GM23338 (cell line): ENCODE data around the gene MAD1L1. TPM values are rescaled to one million over a fixed set of nuclear protein-coding genes. Genes with fewer than 3 reads are reported as not detected.

Source experiments
- CREB1 ChIP-seq: fragments of 250-450 bp; sonication (Bioruptor Pico); IDR thresholded peaks from 2 replicates; pipeline ENCODE4 v1.5.0; 2020; ENCODE audit warnings: low read depth, mild to moderate bottlenecking, moderate library complexity
- ETS1 ChIP-seq: IDR thresholded peaks from 2 replicates; pipeline ENCODE4 v1.6.1; 2016; ENCODE audit warnings: antibody characterized with exemption
- EZH2 ChIP-seq: fragments of 200-600 bp; sonication (generic); IDR thresholded peaks from one replicate; pipeline ENCODE4 v1.8.0; 2017; ENCODE audit warnings: antibody characterized with exemption, mild to moderate bottlenecking, low read depth; ENCODE audit not compliant: unreplicated experiment
- EZH2phosphoT487 ChIP-seq: fragments of 200-600 bp; sonication (generic); IDR thresholded peaks from one replicate; pipeline ENCODE4 v1.8.1; 2018; ENCODE audit warnings: antibody characterized with exemption; ENCODE audit not compliant: unreplicated experiment
- JUNB ChIP-seq: IDR thresholded peaks from one replicate; pipeline ENCODE4 v1.6.1; 2016; ENCODE audit warnings: antibody characterized with exemption; ENCODE audit not compliant: unreplicated experiment
- NANOG ChIP-seq: IDR thresholded peaks from 2 replicates; pipeline ENCODE4 v1.6.1; 2016; ENCODE audit warnings: antibody characterized with exemption, borderline replicate concordance
- POLR2AphosphoS5 ChIP-seq: IDR thresholded peaks from 2 replicates; pipeline ENCODE4 v1.6.1; 2016; ENCODE audit warnings: antibody characterized with exemption, low read depth
- STAT1 ChIP-seq: IDR thresholded peaks from one replicate; pipeline ENCODE4 v1.6.1; 2016; ENCODE audit warnings: antibody characterized with exemption; ENCODE audit not compliant: unreplicated experiment
- ZNF114 ChIP-seq: fragments of 250-450 bp; sonication (Bioruptor Pico); IDR thresholded peaks from 2 replicates; pipeline ENCODE4 v1.5.0; 2020; ENCODE audit warnings: mild to moderate bottlenecking, moderate library complexity
- ZNF331 ChIP-seq: fragments of 250-450 bp; sonication (Bioruptor Pico); IDR thresholded peaks from 2 replicates; pipeline ENCODE4 v1.5.0; 2020; ENCODE audit warnings: low read depth, mild to moderate bottlenecking, moderate library complexity
- ZNF462 ChIP-seq: fragments of 250-450 bp; sonication (Bioruptor Pico); IDR thresholded peaks from 2 replicates; pipeline ENCODE4 v1.5.0; 2020; ENCODE audit warnings: mild to moderate bottlenecking, moderate library complexity
- polyA plus RNA-seq: library from polyadenylated mRNA; unstranded; fragments of >200 nt; fragmentation: Nextera tagmentation; extraction: Ambion mirVana; gene quantifications from 2 replicates; pipeline ENCODE4 v1.2.1, GENCODE V29; 2016
- total RNA-seq: library from RNA; depleted of rRNA; stranded (reverse); fragments of >200 nt; shearing (Covaris generic); gene quantifications from 2 replicates; pipeline ENCODE4 v1.2.3, GENCODE V29; 2014

Gene MAD1L1
- total and polyA plus RNA-seq, 2 experiments from 2014 or later: 40.3 to 59.3 TPM

DNA sequence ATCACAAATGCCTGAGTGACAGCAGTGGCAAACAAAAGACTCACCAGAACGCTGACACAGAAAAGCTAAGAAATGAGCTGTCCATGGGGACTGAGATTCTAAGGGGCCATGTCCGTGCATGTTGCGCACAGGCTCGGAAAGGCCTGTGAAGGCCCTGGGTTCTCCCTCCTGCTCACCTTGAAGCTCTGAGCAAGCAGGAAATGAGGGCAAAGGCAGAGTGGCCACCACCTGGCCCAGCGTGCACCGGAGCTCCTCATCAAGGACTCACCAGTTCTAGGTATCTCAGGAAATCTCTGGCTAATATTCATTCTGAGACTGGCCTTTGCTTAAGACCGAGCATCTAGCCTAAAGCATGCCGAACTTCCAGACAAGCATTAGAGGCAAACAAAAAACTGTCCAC is 52.7 kb downstream of the MAD1L1 start (continued):
- TF ChIP-seq ZNF462 (CRISPR knock-in tag) (no peak), POLR2AphosphoS5 (no peak), CREB1 (CRISPR knock-in tag) (no peak), ZNF331 (CRISPR knock-in tag) (no peak), JUNB (no peak), ETS1 (no peak), EZH2 (no peak), EZH2phosphoT487 (no peak), NANOG (no peak), ZNF114 (no peak), STAT1 (no peak)
